Endothelial cell of umbilical vein (primary cell): Measurements from ENCODE around the gene SYNGR1. TPM values are rescaled to one million over a fixed set of nuclear protein-coding genes. Genes with fewer than 3 reads are reported as not detected.
A peak's percentile ranks its signal among the peaks of the same experiment; 100 is the strongest.

Experiments
- BruUV-seq: library from RNA; stranded (reverse); fragments of 400-500 nt; replicated peaks from 2 replicates; lab custom pipeline; 2021; lab: Mats Ljungman, UMichigan
- CTCF ChIA-PET: fragments of 300-600, 350-600 bp; sonication (Branson Sonifier 250); formaldehyde crosslinking; loops from one replicate; lab custom pipeline; 2021; ENCODE audit warnings: antibody characterized with exemption, inconsistent platforms; lab: Charles Lee
- POLR2A ChIA-PET: fragments of 300-600, 350-600 bp; sonication (Branson Sonifier 250); formaldehyde crosslinking; loops from one replicate; lab custom pipeline; 2021; ENCODE audit warnings: antibody characterized with exemption, inconsistent platforms; lab: Charles Lee
- DNase-seq: peaks from one replicate; pipeline ENCODE4 v3.0.0-alpha.2; 2011; ENCODE audit warnings: low read depth, low spot score
- FAIRE-seq: peaks from 2 replicates; lab custom pipeline; 2011; peaks lifted over from hg19 to GRCh38; lab: Jason Lieb, UNC
- H2AFZ ChIP-seq: 2 replicates; pipeline ENCODE4 v1.6.0; 2012; ENCODE audit warnings: low read depth, low read length, control low read depth, inconsistent platforms
- H3K27ac ChIP-seq: 2 replicates; pipeline ENCODE4 v1.5.1; 2011; ENCODE audit warnings: low read depth, mild to moderate bottlenecking, control low read depth, low read length, moderate library complexity; ENCODE audit not compliant: insufficient read depth
- H3K27me3 ChIP-seq, 2 experiments: 2 replicates each; pipeline versions ENCODE4 v1.6.0 to v1.6.1; 2011; ENCODE audit warnings: low read length in 2 of 2, mixed read lengths in 1 of 2; ENCODE audit not compliant: control insufficient read depth in 2 of 2, insufficient read depth in 2 of 2
- H3K36me3 ChIP-seq, 2 experiments: 2 replicates in 1 of 2; 3 replicates in 1 of 2; pipeline ENCODE4 v1.5.1; 2011; ENCODE audit warnings: low read length in 2 of 2, mild to moderate bottlenecking in 1 of 2, moderate library complexity in 1 of 2; ENCODE audit not compliant: control insufficient read depth in 2 of 2, insufficient read depth in 2 of 2; ENCODE audit errors: extremely low read depth in 1 of 2
- H3K4me1 ChIP-seq: 3 replicates; pipeline ENCODE4 v1.5.1; 2011; ENCODE audit warnings: mild to moderate bottlenecking, low read length; ENCODE audit not compliant: control insufficient read depth, insufficient read depth; ENCODE audit errors: extremely low read depth
- H3K4me2 ChIP-seq: 2 replicates; pipeline ENCODE4 v1.6.1; 2011; ENCODE audit warnings: low read length, control low read depth, mixed read lengths; ENCODE audit not compliant: insufficient read depth
- H3K4me3 ChIP-seq, 3 experiments: fragments of 200-600 bp in 1 of 3; sonication (generic), shearing (Covaris generic) in 1 of 3; replicated peaks in 1 of 3; 2 replicates each; pipeline ENCODE4 v1.5.1; 2011 to 2016; ENCODE audit warnings: control low read depth in 3 of 3, low read length in 3 of 3, mild to moderate bottlenecking in 2 of 3, inconsistent platforms in 1 of 3, low read depth in 1 of 3, moderate library complexity in 1 of 3; ENCODE audit not compliant: insufficient read depth in 1 of 3
- H3K79me2 ChIP-seq: 2 replicates; pipeline ENCODE4 v1.6.0; 2012; ENCODE audit warnings: low read length, inconsistent platforms; ENCODE audit not compliant: control insufficient read depth, insufficient read depth
- H3K9ac ChIP-seq: replicated peaks from 2 replicates; pipeline ENCODE3; 2011; ENCODE audit warnings: low read length, control low read depth; ENCODE audit not compliant: insufficient read depth; ENCODE audit errors: extremely low read depth
- H3K9me1 ChIP-seq: replicated peaks from 3 replicates; pipeline ENCODE4 v1.6.0; 2011; ENCODE audit warnings: mild to moderate bottlenecking, low read length; ENCODE audit not compliant: control insufficient read depth, insufficient read depth; ENCODE audit errors: extremely low read depth
- H3K9me3 ChIP-seq: replicated peaks from 2 replicates; pipeline ENCODE4 v1.5.1; 2012; ENCODE audit warnings: low read length, inconsistent platforms; ENCODE audit not compliant: control insufficient read depth, insufficient read depth
- H4K20me1 ChIP-seq: replicated peaks from 2 replicates; pipeline ENCODE3; 2011; ENCODE audit warnings: mild to moderate bottlenecking, low read length; ENCODE audit not compliant: control insufficient read depth, insufficient read depth; ENCODE audit errors: extremely low read depth
- EZH2 ChIP-seq: IDR thresholded peaks from 2 replicates; pipeline ENCODE4 v1.6.1; 2012; ENCODE audit warnings: borderline replicate concordance, low read depth, mild to moderate bottlenecking, moderate library complexity, low read length, inconsistent platforms; ENCODE audit not compliant: severe bottlenecking
- FOS ChIP-seq: IDR thresholded peaks from 2 replicates; pipeline ENCODE4 v1.6.1; 2011; ENCODE audit warnings: mild to moderate bottlenecking, low read length, moderate library complexity, borderline replicate concordance; ENCODE audit not compliant: insufficient read depth
- GATA2 ChIP-seq: IDR thresholded peaks from 2 replicates; pipeline ENCODE4 v1.7.0; 2011; ENCODE audit warnings: low read depth, mild to moderate bottlenecking, moderate library complexity, mixed read lengths, low read length; ENCODE audit not compliant: insufficient read length, insufficient read depth
- JUN ChIP-seq: IDR thresholded peaks from 2 replicates; pipeline ENCODE4 v1.6.1; 2011; ENCODE audit warnings: borderline replicate concordance, low read depth; ENCODE audit not compliant: insufficient read length, insufficient read depth
- MAX ChIP-seq: IDR thresholded peaks from 2 replicates; pipeline ENCODE4 v1.6.1; 2011; ENCODE audit not compliant: insufficient read depth, insufficient read length
- MYC ChIP-seq: IDR thresholded peaks from one replicate; pipeline ENCODE4 v1.6.1; 2011; ENCODE audit warnings: mild to moderate bottlenecking, low read depth, low read length
- POLR2A ChIP-seq: IDR thresholded peaks from 2 replicates; pipeline ENCODE4 v1.6.1; 2012; ENCODE audit warnings: low read depth, mild to moderate bottlenecking, control low read depth, low read length
- POLR2AphosphoS5 ChIP-seq: IDR thresholded peaks from 2 replicates; pipeline ENCODE4 v1.6.1; 2012; ENCODE audit warnings: low read depth, mild to moderate bottlenecking, control low read depth, low read length, moderate library complexity; ENCODE audit not compliant: insufficient read depth
- dilution Hi-C: fragments of 300-500 bp; cut with MboI; formaldehyde crosslinking; loops from one replicate; pipeline ENCODE4 v1.15.0; 2019; ENCODE audit warnings: low sequenced_read_pairs; ENCODE audit not compliant: extremely low pct_ligation_motif_present
- intact Hi-C: fragments of 100-400 bp; cut with micrococcal nuclease; formaldehyde crosslinking; loops from one replicate; pipeline ENCODE4 v1.10.0; 2022
- polyA plus RNA-seq, 4 experiments: library from polyadenylated mRNA; depleted of rRNA in 3 of 4; stranded (reverse) in 3 of 4; unstranded in 1 of 4; fragments of >200 nt; gene quantifications; 2 replicates each; pipeline versions ENCODE4 v1.2.1 to v1.2.3, GENCODE V29; 2011 to 2012; ENCODE audit warnings: missing spikeins in 1 of 4
- total RNA-seq: library from RNA; stranded (reverse); gene quantifications from 2 replicates; pipeline ENCODE4 v1.2.3, GENCODE V29; 2021
- TF ChIP-seq, protein P1 (sequence below), 2 donors: IDR thresholded peaks; 1 replicate in 1 of 2; 2 replicates in 1 of 2; pipeline ENCODE4 v1.5.1; 2011; ENCODE audit warnings: low read length in 2 of 2, mild to moderate bottlenecking in 2 of 2, moderate library complexity in 2 of 2, control low read depth in 1 of 2, inconsistent platforms in 1 of 2, low read depth in 1 of 2; ENCODE audit not compliant: insufficient read depth in 1 of 2; ENCODE audit errors: extremely low read depth in 1 of 2

Gene SYNGR1
- total and polyA plus RNA-seq, 2 donors (not counting 3 experiments of a cell fraction or from before 2014, with no cell fraction given) = 3.8 to 10.2 TPM

- POLR2A ChIA-PET = interaction anchor here (1.0 to 5.8 kb wide), 7 partner anchors 34 to 205 kb away, joined by 3 to 31 read pairs (median 5); partner anchors contain the start of genes CBX7, PDGFB and TAB1
- Histone ChIP-seq H3K79me2 (peaks cover 63% of the 10 kb centered on the region), H3K27me3 (no peaks in the 10 kb centered on the region), H3K9me3 (no peaks in the 10 kb centered on the region), H3K9ac (peak overlapping the region; percentile 99), H3K4me3 (peak overlapping the region; percentile 52 to 98 (median 96)), H3K36me3 (peaks cover 43 to 54% of the 10 kb centered on the region in 2 experiments), H3K9me1 (no peaks in the 10 kb centered on the region), H2AFZ (no peak overlapping the region), H3K4me2 (peak overlapping the region; percentile 83), H3K27ac (peak overlapping the region; percentile 92), H3K4me1 (peaks cover 39% of the 10 kb centered on the region), H4K20me1 (no peaks in the 10 kb centered on the region)
- FAIRE-seq (peak; percentile 72), DNase-seq (no peak)
- dilution Hi-C loops = no loop called here
- no peak for TF ChIP-seq EZH2
- TF ChIP-seq GATA2 = no peak
- no peak for TF ChIP-seq JUN
- TF ChIP-seq, protein P1, sequence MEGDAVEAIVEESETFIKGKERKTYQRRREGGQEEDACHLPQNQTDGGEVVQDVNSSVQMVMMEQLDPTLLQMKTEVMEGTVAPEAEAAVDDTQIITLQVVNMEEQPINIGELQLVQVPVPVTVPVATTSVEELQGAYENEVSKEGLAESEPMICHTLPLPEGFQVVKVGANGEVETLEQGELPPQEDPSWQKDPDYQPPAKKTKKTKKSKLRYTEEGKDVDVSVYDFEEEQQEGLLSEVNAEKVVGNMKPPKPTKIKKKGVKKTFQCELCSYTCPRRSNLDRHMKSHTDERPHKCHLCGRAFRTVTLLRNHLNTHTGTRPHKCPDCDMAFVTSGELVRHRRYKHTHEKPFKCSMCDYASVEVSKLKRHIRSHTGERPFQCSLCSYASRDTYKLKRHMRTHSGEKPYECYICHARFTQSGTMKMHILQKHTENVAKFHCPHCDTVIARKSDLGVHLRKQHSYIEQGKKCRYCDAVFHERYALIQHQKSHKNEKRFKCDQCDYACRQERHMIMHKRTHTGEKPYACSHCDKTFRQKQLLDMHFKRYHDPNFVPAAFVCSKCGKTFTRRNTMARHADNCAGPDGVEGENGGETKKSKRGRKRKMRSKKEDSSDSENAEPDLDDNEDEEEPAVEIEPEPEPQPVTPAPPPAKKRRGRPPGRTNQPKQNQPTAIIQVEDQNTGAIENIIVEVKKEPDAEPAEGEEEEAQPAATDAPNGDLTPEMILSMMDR (IDR thresholded peaks at IDR 0.05; ENCODE audit: extremely low read depth in 1 of 2, insufficient read depth in 1 of 2, low read depth in 1 of 2, low read length in 2 of 2) = no peak
- TF ChIP-seq POLR2AphosphoS5 = no peak
- no peak for TF ChIP-seq POLR2A
- TF ChIP-seq FOS = no peak
- TF ChIP-seq MAX = no peak
- no peak for TF ChIP-seq MYC
- CTCF ChIA-PET = interaction anchor here (0.7 to 5.9 kb wide), 24 partner anchors 14 to 447 kb away, joined by 3 to 52 read pairs (median 6); partner anchors contain the start of genes CBX7, PDGFB and TAB1
- BruUV-seq = no TSS peak
- intact Hi-C loops = loop anchor here (10.0 kb wide), 1 partner anchor 312 kb away; no protein-coding TSS in a partner anchor
Observed at GRCh38 chr22:39317084-39317774, 32.6 kb upstream of the SYNGR1 start.
